Epidermal melanocyte (primary cell): ENCODE data around the gene CAP1.
"Not testable (repeated sequence)": the region's sequence is repeated elsewhere in the genome, so short reads cannot be mapped to it uniquely, and the experiment has no call there.

ENCODE experiments used
- DNase-seq: peaks from one replicate; pipeline ENCODE4 v3.0.0; 2011; ENCODE audit warnings: low spot score; ENCODE audit not compliant: insufficient read length

CAP1 gene

DNA sequence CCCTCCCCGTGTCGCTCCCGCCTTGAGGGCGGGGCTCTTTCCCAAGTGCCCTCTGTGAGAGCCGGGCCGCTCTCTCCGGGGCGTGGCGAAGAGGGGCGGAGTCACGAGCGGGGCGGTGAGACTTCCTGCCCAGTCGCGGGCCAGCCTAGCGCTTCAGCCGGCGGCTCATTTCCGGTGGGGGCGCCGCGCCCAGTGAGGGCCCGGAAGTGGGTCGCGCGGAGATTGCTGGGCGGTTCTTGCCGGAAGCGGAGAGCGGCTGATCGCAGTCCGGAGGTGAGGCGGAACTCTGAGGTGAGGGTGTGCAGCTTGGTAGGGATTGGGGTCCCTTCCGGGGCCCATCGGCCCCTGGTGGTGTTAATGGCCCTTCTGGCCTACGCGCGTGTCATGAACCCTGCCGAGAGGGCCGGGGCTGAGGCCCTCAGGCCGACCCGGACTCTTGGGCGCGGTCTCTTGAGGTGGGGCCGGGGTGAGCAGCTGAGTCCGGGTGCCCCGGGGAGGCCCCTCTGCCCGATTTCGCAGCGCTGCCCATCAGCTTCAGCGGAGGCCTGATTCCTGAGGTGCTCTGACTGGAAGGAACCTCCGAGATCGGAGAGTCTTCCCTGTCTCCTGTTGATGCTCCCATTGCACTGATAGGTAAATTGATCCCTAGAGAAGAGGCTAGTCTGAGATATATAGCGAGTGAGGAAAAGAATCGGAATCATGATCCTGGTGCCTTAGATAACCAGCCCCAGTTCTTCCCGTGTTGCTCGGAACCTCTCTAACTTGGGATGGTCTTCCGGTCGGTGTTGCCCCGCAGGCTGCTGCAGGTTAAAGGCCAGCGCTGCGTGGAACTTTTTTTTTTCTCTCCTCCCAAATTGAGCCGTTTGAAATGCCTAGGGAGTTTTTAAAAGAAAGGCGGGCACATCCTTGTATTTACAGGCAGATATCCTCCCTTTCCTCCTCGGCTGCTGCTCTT lies at the start of gene CAP1:
Gene CAP1, plus strand, starts transcription at position 219 of the 955 bp plus-strand sequence. CDS start 18,618 bp downstream, outside the sequence.
- peak; percentile 71 for DNase-seq

- DNase-seq, result no peak
These were observed 48.3 kb upstream of the CAP1 start for GRCh38 chr1:39992234-39992633.

GRCh38 chr1:39992888-39993287 lies 47.6 kb upstream of the CAP1 start:
- no peak for DNase-seq

DNA sequence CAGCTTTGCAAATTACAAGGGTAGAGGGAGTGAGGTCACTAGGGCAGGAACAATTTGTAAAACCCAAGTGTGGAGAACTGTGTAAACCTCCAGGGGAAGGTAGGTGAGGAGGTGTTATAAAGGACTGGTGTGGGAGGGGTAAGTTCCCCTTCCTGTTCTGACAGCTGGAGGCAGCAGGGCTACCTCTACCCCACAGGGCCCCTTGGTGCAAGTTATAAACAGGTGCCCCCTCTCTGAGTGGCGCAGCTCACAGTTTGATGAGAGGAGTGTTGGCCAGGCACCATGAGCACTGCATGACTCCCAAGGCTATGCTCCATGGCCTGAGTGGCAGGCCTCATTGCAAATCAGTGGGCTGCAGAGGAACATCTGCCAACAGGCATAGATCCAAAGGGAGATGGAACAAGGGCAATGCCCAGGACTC lies 44.5 kb upstream of the CAP1 start:
- DNase-seq, result no peak

DNA sequence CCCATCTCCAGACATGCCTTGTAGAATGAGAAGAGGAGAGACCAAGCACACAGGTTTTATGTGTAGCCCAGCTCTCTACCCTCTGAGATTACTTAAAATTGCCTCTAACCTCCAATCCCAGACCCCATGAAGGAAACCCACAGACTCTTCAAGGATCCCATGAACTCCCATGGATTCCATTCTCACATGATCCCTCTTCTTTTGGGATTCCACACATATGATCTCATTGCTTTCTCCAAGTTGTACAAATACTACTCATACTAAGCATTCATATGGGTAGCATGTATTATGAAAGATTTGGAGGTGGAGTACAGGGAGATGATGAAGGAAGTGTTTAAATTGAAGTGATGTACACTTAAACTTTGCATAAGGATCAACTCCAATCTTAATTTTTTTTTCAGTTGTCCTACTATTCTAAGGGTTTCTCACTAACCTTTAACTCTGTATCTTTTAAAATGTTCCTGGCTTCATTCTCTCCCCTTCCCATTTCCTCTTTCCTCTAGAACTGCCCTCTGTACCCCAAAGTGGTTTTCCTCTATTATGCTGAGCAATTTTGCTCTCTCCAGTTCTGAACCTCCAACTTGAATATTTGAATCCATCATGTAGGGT lies 44.0 kb upstream of the CAP1 start:
- DNase-seq, result no peak

DNA sequence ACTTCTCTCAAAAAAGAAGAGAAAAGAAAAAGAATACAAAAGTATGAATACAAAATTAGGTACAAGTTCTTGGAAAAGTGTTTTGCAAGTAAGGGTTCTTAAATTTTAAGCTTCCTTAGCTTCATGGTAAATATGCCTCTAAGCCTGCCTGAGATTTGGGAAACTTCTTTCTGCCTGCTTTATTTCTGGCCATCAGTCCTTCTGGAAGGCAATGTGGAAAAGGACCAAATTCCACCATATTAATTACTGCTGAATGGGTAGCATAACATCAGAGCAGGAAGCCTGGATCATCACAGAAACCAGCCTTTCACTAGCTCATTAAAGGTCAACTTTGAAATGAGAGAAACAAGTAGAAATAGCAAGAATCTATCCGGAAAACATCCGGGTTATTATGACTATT lies 39.1 kb upstream of the CAP1 start:
- DNase-seq, result no peak

- no peak for DNase-seq
These were observed 37.1 kb upstream of the CAP1 start for GRCh38 chr1:40003156-40004093.

DNA sequence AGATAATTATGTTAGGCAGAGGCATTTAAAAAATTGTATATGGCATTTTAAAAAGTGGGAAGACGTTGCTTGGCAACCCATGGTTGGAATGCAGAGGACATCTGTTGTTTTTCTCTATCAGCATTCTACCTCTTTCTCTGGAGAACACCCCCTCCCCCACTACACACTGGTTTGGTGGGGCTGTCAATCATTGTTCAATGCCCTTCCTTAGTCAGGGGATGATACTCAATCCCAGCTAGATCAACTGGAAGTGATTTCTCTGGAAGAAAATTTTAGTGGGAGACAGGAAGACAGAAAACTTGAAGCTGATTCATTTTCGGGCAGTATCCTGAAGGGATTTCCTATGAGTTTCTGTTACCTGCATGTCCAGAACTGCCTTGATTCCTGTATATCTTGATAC lies 35.7 kb upstream of the CAP1 start:
- DNase-seq, result no peak

DNA sequence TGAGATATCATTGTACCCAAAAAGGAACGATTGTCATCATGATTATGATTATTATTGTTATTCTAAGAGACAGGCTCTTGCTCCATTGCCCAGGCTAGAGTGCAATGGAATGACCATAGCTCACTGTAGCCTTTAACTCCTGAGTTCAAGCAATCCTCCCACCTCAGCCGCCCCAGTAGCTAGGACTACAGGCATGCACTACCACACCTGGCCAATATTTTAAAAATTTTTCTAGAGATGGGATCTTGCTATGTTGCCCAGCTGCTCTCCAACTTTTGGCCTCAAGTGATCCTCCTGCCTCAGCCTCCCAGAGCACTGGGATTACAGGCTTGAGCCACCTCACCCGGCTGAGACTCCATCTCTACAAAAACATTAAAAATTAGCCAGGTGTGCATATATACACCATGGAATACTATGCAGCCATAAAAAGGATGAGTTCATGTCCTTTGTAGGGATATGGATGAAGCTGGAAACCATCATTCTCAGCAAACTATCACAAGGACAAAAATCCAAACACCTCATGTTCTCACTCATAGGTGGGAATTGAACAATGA lies 33.0 kb upstream of the CAP1 start:
- DNase-seq, result not testable (repeated sequence)

DNA sequence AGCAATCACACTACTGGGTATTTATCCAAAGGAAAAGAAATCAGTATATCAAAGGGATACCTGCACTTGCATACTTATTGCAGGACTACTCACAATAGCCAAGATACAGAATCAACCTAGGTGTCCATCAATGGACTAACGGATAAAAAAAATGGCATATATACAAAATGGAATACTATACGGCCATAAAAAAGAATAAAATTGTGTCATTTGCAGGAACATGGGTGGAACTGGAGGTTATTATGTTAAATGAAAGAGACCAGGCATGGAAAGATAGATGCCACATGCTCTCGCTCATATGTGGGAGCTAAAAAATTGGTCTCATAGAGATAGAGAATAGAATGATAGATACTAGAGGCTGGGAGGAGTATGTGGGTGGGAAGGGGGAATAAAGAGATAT lies 29.3 kb upstream of the CAP1 start:
- no peak for DNase-seq

GRCh38 chr1:40014253-40014706 lies 26.2 kb upstream of the CAP1 start:
- DNase-seq, result no peak

DNA sequence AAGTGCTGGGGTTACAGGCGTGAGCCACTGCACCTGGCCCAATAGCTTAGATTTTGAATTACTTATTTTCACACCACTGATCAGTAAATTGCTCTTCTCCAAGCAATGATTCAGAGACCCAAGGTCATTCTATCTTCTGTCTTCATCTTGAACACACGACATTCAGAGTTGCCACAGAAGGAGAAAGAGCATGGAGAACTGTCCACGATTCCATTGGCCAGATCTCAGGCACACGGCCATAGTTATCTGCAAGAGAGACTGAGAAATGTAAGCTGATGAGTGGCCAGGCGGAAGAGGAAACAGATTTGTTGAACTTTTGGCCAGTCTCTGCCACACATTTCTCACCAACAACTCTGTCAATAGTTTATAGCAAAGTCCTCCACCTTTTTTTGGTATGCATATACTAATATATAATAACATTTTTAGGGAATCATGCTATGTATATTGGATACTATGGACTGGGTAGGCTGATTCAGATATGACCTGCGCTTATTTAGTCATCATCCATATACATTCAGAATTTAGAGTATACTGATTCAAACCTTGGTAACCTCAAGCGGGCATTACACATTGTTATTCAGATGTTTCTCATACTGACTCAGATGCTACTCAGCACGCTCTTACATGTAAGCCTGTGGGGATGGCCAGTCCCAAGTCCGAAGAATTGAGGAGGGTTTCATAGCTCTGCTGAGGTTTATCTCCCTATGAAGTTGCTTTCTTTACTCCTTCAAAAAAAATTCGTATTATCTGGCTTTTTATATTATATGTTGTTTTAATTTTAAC lies 25.5 kb upstream of the CAP1 start:
- DNase-seq, result no peak

GRCh38 chr1:40017951-40018575 lies 22.5 kb upstream of the CAP1 start:
- DNase-seq, result no peak

- DNase-seq, result no peak
These were observed 20.0 kb upstream of the CAP1 start for GRCh38 chr1:40020447-40021085.

GRCh38 chr1:40023379-40023944 lies 17.1 kb upstream of the CAP1 start:
- DNase-seq, result no peak

- no peak for DNase-seq
These were observed 15.9 kb upstream of the CAP1 start for GRCh38 chr1:40024671-40025070.

DNA sequence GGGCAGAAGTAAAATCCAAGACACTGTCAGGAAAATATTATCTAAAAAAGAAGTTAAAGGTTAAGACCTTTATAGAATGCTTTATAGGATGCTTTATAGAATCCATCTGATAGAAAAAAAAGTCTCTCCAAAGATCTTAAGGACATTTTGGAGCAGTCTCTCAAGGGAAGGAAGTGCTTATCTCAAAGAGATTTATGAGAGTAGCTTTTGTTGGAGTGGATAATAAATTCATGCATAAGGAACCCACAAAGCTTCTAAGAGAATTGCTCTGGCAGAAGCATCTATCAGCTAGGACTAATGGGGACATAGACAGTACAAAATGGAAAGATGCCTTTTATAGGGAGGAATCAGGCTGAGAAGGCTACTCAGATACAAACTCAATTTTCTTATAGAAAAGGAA lies 12.9 kb upstream of the CAP1 start:
- no peak for DNase-seq

- no peak for DNase-seq
These were observed 10.9 kb upstream of the CAP1 start for GRCh38 chr1:40029608-40030007.

DNA sequence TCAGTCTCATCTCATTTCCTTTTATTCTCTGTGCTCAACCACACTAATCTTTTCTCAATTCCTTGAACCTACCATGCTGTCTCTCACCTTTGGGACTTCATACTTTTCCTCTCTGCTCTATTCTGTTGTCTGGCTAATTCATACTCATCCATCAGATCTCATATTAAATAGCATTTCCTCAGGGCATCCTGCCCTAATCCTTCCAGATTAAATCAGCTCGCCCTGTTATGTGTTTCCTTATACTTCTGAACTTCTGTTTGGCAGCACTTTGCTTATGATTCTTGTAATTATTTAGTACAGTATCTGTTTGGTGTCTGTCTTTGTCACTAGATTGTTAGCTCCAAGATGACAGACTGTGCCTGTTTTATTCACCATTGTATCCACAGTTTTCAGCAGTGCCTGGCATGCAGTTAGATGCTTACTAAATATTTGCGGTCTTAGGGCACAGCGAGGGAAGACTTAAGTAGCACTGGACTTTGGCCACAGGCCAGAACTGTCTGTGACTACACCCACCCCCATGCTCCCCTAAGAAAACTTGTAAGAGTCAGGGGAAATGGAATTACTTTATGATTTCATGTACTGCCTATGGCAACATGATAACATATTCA lies 9.9 kb upstream of the CAP1 start:
- no peak for DNase-seq
